Adipocyte (in vitro differentiated cells): Measurements from ENCODE around the gene GLT8D1.
"Not testable (repeated sequence)": the region's sequence is repeated elsewhere in the genome, so short reads cannot be mapped to it uniquely, and the experiment has no call there.

ENCODE experiments used
- DNase-seq: peaks from one replicate; pipeline ENCODE4 v3.0.0-alpha.2; 2015; ENCODE audit warnings: low read depth
- H3K27me3 ChIP-seq: replicated peaks from 2 replicates; pipeline ENCODE4 v1.7.0; 2013; ENCODE audit warnings: mild to moderate bottlenecking, low read length, moderate library complexity; ENCODE audit not compliant: control insufficient read depth, insufficient read depth
- H3K36me3 ChIP-seq: 2 replicates; pipeline ENCODE4 v1.7.0; 2013; ENCODE audit warnings: low read length, mild to moderate bottlenecking, moderate library complexity; ENCODE audit not compliant: control insufficient read depth, insufficient read depth, severe bottlenecking
- H3K4me1 ChIP-seq: 2 replicates; pipeline ENCODE4 v1.7.0; 2013; ENCODE audit warnings: mild to moderate bottlenecking, low read length, moderate library complexity; ENCODE audit not compliant: control insufficient read depth, insufficient read depth
- H3K4me3 ChIP-seq: 2 replicates; pipeline ENCODE4 v1.7.0; 2013; ENCODE audit warnings: mild to moderate bottlenecking, low read length, moderate library complexity
- H3K9ac ChIP-seq: 2 replicates; pipeline ENCODE4 v1.7.0; 2013; ENCODE audit warnings: mild to moderate bottlenecking, low read length, moderate library complexity
- H3K9me3 ChIP-seq: 2 replicates; pipeline ENCODE4 v1.7.0; 2013; ENCODE audit warnings: mild to moderate bottlenecking, low read length, moderate library complexity; ENCODE audit not compliant: control insufficient read depth

The GLT8D1 gene

DNA sequence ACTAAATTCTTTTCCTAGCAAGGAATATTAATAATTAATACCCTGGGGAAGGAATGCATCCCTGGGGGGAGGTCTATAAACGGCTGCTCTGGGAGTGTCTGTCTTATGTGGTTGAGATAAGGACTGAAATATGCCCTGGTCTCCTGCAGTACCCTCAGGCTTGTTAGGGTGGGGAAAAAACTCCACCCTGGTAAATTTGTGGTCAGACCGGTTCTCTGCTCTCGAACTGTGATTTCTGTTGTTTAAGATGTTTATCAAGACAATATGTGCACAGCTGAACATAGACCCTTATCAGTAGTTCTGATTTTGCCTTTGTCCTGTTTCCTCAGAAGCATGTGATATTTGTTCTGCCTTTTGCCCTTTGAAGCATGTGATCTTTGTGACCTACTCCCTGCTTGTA lies 23.2 kb upstream of the GLT8D1 start:
- H3K9ac ChIP-seq, H3K27me3 ChIP-seq, H3K4me3 ChIP-seq, DNase-seq, H3K4me1 ChIP-seq: not testable (repeated sequence)
- peaks cover 17% of the 10 kb centered on the region for H3K9me3 ChIP-seq
- peaks cover 23% of the 10 kb centered on the region for H3K36me3 ChIP-seq

- no peak for DNase-seq
- no peak overlapping the region for H3K9ac ChIP-seq
- peaks cover 3% of the 10 kb centered on the region for H3K9me3 ChIP-seq
- H3K4me1 ChIP-seq = peaks cover 5% of the 10 kb centered on the region
- H3K4me3 ChIP-seq = no peak overlapping the region
- no peaks in the 10 kb centered on the region for H3K36me3 ChIP-seq
- no peaks in the 10 kb centered on the region for H3K27me3 ChIP-seq
Measured at GRCh38 chr3:52724511-52724910, 18.9 kb upstream of the GLT8D1 start.

DNA sequence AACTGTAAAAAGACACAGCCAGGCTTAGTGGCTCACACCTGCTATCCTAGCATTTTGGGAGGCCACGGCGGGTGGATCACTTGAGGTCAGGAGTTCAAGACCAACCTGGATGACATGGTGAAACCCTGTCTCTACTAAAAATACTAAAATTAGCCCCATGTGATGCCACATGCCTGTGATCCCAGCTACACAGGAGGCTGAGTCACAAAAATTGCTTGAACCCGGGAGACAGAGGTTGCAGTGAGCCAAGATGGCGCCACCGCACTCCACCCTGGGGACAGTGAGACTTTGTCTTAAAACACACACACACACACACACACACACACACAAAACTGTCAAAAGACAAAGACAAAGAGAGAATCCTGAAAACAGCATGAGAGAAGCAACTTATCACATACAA lies 18.3 kb upstream of the GLT8D1 start:
- Histone ChIP-seq H3K27me3 (no peaks in the 10 kb centered on the region), H3K4me1 (peaks cover 5% of the 10 kb centered on the region), H3K36me3 (peaks cover 2% of the 10 kb centered on the region), H3K4me3 (no peak overlapping the region), H3K9me3 (peaks cover 3% of the 10 kb centered on the region), H3K9ac (no peak overlapping the region)
- no peak for DNase-seq

- Histone ChIP-seq H3K9me3 (peaks cover 3% of the 10 kb centered on the region), H3K36me3 (peaks cover 3% of the 10 kb centered on the region), H3K27me3 (no peaks in the 10 kb centered on the region), H3K9ac (no peak overlapping the region), H3K4me1 (peaks cover 5% of the 10 kb centered on the region), H3K4me3 (no peak overlapping the region)
- no peak for DNase-seq
Measured at GRCh38 chr3:52722491-52722890, 16.9 kb upstream of the GLT8D1 start.

DNA sequence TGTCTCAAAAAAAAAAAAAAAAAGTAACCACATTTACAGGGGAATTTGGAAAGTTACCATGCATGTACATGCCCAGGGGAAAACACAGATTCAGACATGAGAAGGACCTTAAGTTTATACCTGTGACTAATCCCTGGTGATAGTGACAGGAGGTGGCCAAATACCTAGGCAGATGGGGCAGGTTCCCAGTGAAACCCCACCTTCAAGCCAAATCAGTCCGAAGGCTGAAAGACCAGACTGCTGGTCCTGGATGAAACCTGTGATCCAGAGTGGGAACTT lies 16.1 kb upstream of the GLT8D1 start:
- Histone ChIP-seq H3K4me1 (peaks cover 5% of the 10 kb centered on the region), H3K9me3 (peaks cover 3% of the 10 kb centered on the region), H3K9ac (no peak overlapping the region), H3K36me3 (peaks cover 3% of the 10 kb centered on the region), H3K27me3 (no peaks in the 10 kb centered on the region), H3K4me3 (no peak overlapping the region)
- DNase-seq = no peak

- Histone ChIP-seq H3K9ac (no peak overlapping the region), H3K36me3 (peaks cover 3% of the 10 kb centered on the region), H3K27me3 (no peaks in the 10 kb centered on the region), H3K4me3 (no peak overlapping the region), H3K4me1 (peaks cover 5% of the 10 kb centered on the region), H3K9me3 (peaks cover 3% of the 10 kb centered on the region)
- no peak for DNase-seq
Measured at GRCh38 chr3:52721002-52721729, 15.6 kb upstream of the GLT8D1 start.

DNA sequence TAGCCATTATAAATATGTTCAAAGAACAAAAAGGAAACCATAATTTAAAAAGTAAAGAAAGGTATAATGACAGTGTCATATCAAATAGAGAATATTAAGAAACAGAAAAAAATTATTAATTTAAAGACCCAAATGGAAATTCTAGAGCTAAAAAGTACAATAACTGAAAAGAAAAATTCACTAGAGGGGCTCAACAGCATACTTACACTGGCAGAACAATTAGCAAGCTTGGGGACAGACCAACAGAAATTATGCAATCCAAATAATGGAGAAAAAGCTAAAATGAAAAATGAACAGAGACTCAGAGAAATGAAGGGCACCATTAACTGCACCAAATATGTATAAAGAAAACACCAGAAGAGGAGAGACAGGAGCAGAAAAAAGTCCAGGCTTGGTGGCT lies 14.0 kb upstream of the GLT8D1 start:
- Histone ChIP-seq H3K9me3 (peaks cover 3% of the 10 kb centered on the region), H3K4me1 (peaks cover 5% of the 10 kb centered on the region), H3K36me3 (peaks cover 3% of the 10 kb centered on the region), H3K9ac (no peak overlapping the region), H3K27me3 (no peaks in the 10 kb centered on the region), H3K4me3 (no peak overlapping the region)
- no peak for DNase-seq

- Histone ChIP-seq H3K9ac (no peak overlapping the region), H3K4me3 (no peak overlapping the region), H3K36me3 (peaks cover 10% of the 10 kb centered on the region), H3K9me3 (peaks cover 3% of the 10 kb centered on the region), H3K4me1 (peaks cover 2% of the 10 kb centered on the region), H3K27me3 (no peaks in the 10 kb centered on the region)
- no peak for DNase-seq
Measured at GRCh38 chr3:52715714-52716305, 10.2 kb upstream of the GLT8D1 start.

GRCh38 chr3:52714335-52715302 lies 9.0 kb upstream of the GLT8D1 start:
- peaks cover 10% of the 10 kb centered on the region for H3K36me3 ChIP-seq
- H3K27me3 ChIP-seq = no peaks in the 10 kb centered on the region
- H3K9ac ChIP-seq = no peak overlapping the region
- H3K4me3 ChIP-seq = no peak overlapping the region
- no peaks in the 10 kb centered on the region for H3K4me1 ChIP-seq
- H3K9me3 ChIP-seq = peaks cover under 1% of the 10 kb centered on the region
- DNase-seq = no peak

- peaks cover 6% of the 10 kb centered on the region for H3K4me1 ChIP-seq
- no peaks in the 10 kb centered on the region for H3K9me3 ChIP-seq
- no peak overlapping the region for H3K4me3 ChIP-seq
- peaks cover 26% of the 10 kb centered on the region for H3K36me3 ChIP-seq
- no peak overlapping the region for H3K9ac ChIP-seq
- no peaks in the 10 kb centered on the region for H3K27me3 ChIP-seq
- no peak for DNase-seq
Measured at GRCh38 chr3:52712291-52713212, 7.0 kb upstream of the GLT8D1 start.
